AG09309 (cell line): Measurements from ENCODE around the gene NLK.
"Not testable (repeated sequence)": the region's sequence is repeated elsewhere in the genome, so short reads cannot be mapped to it uniquely, and the experiment has no call there.

Experiments used
- DNase-seq: peaks from one replicate; pipeline ENCODE4 v3.0.0-alpha.2; 2010; ENCODE audit warnings: low read depth
- H3K4me3 ChIP-seq: 2 replicates; pipeline ENCODE4 v1.5.1; 2011; ENCODE audit warnings: mild to moderate bottlenecking, low read depth, low read length, moderate library complexity; ENCODE audit not compliant: control insufficient read depth
- TF ChIP-seq, protein P1 (sequence below): IDR thresholded peaks from 2 replicates; pipeline ENCODE4 v1.5.1; 2011; ENCODE audit warnings: mild to moderate bottlenecking, low read depth, low read length, inconsistent platforms; ENCODE audit not compliant: insufficient read depth, control insufficient read depth; ENCODE audit errors: missing control alignments

Gene NLK

DNA sequence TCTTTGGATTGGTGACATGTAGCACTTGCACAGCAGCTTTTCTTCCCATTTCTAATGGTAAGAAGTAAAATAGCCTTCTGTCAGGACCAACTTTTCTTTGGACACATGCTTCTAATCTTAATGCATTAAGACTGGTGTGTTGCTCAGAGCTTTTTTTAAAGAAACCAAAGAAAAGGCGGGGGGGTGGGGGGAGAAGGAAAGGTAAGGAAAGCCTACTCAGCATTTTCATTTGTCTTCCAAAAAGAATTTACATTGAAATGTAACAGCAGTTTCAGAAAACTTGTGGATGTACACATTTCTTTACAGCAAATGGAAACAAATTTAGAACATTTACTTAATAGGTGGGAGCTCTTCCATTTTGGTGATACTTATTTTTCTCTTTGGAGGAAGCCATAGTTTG lies 49.6 kb downstream of the NLK start:
- TF ChIP-seq, protein P1, sequence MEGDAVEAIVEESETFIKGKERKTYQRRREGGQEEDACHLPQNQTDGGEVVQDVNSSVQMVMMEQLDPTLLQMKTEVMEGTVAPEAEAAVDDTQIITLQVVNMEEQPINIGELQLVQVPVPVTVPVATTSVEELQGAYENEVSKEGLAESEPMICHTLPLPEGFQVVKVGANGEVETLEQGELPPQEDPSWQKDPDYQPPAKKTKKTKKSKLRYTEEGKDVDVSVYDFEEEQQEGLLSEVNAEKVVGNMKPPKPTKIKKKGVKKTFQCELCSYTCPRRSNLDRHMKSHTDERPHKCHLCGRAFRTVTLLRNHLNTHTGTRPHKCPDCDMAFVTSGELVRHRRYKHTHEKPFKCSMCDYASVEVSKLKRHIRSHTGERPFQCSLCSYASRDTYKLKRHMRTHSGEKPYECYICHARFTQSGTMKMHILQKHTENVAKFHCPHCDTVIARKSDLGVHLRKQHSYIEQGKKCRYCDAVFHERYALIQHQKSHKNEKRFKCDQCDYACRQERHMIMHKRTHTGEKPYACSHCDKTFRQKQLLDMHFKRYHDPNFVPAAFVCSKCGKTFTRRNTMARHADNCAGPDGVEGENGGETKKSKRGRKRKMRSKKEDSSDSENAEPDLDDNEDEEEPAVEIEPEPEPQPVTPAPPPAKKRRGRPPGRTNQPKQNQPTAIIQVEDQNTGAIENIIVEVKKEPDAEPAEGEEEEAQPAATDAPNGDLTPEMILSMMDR: no peak
- DNase-seq: no peak
- H3K4me3 ChIP-seq: no peak overlapping the region

DNA sequence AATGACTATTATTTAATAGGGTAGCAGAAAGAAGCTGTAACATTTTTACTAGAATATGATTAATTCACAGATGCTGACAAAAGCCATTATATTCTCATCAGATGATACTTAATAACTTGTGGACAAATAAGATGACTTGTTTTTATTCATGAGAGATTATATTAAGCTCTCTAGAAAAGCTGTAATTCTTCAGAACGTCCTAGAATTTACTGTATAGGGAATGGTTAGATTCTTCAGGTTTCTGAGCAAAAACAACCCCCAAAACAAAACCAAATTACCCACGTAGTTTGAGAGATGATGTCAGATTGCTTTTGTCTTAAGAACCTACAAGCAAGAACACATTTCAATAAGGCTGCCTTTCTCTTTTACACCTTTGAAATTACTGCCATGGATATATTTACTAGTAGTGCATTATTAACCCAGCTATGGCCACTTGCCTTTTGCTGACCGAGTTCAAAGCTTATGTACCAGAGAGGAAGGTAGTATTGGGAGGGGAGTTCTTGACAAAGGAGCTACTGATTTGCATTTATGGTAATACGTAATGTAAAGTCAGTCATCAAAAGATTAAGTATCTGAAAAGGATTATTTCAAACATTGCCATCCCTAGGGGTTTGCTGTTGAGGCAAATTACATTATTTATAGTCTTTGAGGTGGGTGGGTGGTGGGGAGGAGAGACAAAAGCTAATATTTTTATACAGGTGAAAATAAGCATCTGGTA lies 51.7 kb downstream of the NLK start:
- TF ChIP-seq, protein P1: no peak
- DNase-seq: no peak
- H3K4me3 ChIP-seq: no peak overlapping the region

- no peak overlapping the region for H3K4me3 ChIP-seq
- DNase-seq: no peak
- TF ChIP-seq, protein P1: no peak
Measured at GRCh38 chr17:28096756-28097155, 54.3 kb downstream of the NLK start.

GRCh38 chr17:28097254-28097653 lies 54.8 kb downstream of the NLK start:
- no peak for DNase-seq
- TF ChIP-seq, protein P1: no peak
- H3K4me3 ChIP-seq: no peak overlapping the region

GRCh38 chr17:28097901-28098300 lies 55.4 kb downstream of the NLK start:
- TF ChIP-seq, protein P1: no peak
- no peak overlapping the region for H3K4me3 ChIP-seq
- DNase-seq: no peak

GRCh38 chr17:28098591-28098990 lies 56.1 kb downstream of the NLK start:
- DNase-seq, H3K4me3 ChIP-seq: not testable (repeated sequence)

- DNase-seq: no peak
- TF ChIP-seq, protein P1: no peak
Measured at GRCh38 chr17:28100251-28100650, 57.8 kb downstream of the NLK start.

More at GRCh38 chr17:28100251-28100650, 57.8 kb downstream of the NLK start:
- no peak overlapping the region for H3K4me3 ChIP-seq
